KBM-7 (cell line): ENCODE measurements around the gene MRPS6.
A peak's percentile ranks its signal among the peaks of the same experiment; 100 is the strongest.

ENCODE experiments used
- DNase-seq: peaks from one replicate; pipeline ENCODE4 v3.0.0-alpha.2; 2015
- in situ Hi-C: fragments of 300-500 bp; cut with MboI; formaldehyde crosslinking; loops from 2 replicates; pipeline ENCODE4 v1.14.3; 2020; ENCODE audit warnings: low sequenced_read_pairs, low pct_unique_long_range_greater_than_20kb, mixed read lengths

MRPS6 gene

DNA sequence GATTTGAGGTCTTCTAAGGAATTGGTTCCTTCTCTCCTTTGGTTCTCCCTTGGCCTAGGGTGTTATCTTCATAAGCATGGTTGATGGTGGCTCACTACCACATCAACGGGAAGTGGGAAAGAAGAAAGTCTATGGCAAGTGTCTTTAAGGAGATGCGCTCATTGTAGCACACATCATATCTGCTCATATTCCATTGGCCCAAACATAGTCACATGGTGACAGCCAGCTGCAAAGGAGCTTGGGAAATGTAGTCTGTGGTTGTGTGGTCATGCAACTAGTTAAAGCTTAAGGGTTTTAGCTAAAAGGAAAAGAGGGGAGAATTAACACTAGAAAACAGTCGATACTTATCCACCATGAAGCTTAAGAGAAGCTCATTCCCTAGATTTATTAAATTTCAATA is 11.4 kb upstream of the MRPS6 start:
- in situ Hi-C loops = loop anchor here (10.0 kb wide), 1 partner anchor 57 kb away; no protein-coding TSS in a partner anchor
- DNase-seq = no peak

DNA sequence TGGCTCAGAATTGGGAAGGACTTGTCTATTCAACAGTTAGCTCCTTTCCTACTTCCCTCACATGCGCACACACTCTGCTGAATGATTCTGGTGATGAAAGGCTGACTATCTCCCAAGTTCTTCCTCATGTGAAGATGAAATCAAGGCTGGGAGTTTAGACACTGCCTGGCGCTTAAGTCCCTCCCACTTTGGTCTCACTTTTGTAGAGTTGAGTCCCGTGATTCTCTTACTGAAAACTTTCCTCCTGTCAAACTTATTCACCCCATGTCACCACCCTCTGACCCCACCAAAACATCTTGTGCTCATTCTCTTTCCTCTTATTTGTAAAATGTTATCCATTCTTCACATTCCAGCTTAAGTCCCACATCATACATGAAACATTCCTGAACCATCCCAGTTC is 8.4 kb upstream of the MRPS6 start:
- in situ Hi-C loops = loop anchor here (10.0 kb wide), 1 partner anchor 60 kb away; no protein-coding TSS in a partner anchor
- DNase-seq = no peak

DNA sequence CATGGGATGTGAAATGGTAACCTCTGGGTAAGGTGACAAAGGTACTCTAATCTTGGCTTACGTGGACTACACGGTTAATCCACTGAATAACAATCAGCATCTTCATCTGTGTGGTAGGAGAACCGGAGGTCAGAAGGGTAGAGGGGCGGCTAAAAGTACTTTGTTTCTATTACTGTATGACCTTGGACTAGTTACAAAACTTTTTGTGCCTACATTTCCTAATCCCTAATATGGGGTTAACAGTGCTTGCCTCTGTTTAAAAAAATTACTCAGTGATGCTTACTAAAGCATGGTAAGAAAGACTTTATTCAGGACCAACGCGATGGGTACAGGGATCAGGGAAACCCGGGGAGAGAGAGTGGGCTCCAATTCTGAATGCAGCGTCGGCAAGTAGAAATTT is 1.7 kb upstream of the MRPS6 start:
- in situ Hi-C loops = no loop called here
- DNase-seq = no peak

DNA sequence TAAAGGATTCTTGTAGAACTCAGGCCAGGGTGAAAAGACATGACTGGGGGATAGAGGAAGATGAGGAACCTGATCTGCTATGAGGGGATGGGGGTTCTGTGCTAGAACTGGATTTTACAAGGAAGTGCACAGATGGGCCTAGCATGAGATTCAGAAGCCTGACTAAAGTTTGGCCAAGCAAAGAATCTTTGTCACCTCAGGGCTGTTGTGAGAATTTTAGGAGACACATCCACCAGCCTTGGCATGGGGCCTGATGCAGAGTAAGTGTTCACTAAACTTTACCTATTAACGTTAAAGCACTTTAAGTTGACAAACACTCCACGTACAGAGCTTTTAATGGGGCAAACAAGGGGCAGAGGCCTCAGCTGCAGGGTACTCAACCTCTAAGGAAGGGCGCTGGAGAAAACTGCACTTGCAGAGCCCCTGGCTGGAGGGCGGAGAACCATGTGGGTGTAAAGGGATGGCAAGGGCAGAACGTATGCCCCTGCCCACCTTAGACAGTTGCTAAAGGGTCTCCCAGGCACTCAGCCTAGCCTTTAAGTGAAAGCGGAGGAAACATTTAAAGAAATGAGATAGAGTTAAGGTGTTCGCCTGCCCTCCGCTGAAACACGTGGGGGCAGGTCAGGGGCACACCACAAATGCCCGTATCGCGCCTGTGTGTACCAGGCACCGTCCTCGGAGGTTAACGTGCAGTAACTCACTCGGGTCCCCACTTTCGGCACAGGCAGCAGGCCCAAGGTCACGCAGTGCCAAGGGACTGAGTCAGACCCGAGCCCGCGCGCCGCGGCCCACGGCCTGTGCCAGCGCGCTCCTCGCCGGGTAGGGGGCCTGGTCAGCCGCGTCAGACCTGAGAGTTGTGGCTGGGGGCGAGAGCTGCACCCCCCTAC is 990 bp upstream of the MRPS6 start:
- in situ Hi-C loops = no loop called here
- DNase-seq = no peak

DNA sequence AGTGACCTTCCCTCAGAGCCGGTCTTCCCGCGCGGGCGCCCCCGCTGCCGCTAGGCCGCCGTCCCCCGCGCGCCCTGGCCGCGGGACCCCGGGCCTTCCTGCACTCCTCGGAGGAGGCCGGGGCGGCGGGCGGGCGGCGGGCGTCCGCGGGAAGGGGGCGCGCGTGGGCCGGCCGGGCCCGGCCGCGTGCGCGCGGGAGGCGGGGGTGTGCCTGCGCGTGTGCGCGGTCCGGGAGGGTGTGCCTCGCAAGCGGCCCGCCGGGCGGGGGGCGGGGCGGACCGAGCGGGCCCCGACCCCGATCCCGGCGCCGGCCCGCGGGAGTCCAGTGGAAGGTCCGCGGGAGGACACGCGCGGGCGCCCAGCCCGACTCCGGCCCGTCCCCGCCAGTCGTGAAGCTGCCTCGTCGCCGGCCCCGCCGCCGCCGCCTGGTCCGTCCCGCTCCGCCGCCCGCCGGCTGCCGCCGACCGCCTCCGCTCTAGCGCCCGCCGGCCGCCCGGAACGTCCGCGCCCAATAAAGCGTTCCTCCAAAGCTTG is 438 bp downstream of the MRPS6 start:
- DNase-seq = peak; percentile 25
- in situ Hi-C loops = no loop called here

DNA sequence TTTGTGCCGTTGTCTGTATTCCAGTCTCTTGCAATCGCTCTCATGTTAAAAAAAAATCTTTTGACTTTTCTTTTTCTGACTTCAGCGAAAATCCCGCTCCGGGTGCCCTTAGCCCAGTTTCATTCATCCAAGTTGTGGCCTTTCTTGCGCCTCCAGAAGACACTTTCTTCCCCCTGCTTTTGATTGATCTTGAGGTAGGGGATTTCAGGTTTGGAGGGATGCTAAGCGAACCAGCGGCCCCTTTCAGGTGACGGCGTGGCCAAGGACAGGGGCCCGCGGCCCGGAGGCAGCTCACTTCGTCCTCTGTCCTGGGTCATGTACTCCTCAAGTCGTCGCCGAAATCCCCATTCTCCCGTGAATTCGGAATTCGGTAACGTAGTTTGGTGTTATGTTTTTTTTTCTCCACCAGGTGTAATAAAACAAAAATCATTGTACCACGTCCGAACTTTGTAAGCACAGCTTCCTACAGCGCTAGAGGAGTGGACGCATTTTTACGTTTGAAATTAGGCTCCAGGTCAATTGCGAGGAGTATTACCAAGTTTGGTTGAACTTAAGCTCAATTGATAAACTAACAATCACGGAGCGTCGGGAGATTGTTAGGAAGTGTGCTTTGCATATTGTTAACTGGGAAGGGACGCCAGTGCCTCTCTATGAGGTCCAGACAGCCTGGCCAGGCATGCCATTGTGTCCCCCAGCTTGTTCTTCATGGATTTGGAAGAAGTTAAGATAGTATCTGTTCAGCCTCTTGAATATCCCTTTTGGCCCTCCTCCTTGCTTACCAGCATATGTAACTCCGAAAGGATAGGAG is 1.1 kb downstream of the MRPS6 start:
- peak; percentile 32 for DNase-seq
- in situ Hi-C loops = no loop called here

DNA sequence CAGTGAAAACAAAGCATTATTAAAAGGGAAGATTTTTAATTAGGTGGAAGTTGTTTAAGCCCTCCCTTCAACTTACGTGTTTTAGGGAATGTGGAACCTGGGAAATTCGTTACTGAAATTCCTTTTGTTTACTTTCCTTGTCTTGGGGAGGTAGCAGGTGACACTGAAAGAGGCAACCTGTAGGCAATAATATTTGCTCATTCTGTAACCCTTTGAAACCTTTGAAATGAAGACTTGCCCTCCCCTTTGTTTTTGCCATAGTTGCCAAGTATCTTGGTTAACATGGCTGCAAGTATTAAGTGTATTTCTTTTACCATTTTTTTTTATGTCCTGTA is 1.7 kb downstream of the MRPS6 start:
- in situ Hi-C loops = no loop called here
- no peak for DNase-seq

DNA sequence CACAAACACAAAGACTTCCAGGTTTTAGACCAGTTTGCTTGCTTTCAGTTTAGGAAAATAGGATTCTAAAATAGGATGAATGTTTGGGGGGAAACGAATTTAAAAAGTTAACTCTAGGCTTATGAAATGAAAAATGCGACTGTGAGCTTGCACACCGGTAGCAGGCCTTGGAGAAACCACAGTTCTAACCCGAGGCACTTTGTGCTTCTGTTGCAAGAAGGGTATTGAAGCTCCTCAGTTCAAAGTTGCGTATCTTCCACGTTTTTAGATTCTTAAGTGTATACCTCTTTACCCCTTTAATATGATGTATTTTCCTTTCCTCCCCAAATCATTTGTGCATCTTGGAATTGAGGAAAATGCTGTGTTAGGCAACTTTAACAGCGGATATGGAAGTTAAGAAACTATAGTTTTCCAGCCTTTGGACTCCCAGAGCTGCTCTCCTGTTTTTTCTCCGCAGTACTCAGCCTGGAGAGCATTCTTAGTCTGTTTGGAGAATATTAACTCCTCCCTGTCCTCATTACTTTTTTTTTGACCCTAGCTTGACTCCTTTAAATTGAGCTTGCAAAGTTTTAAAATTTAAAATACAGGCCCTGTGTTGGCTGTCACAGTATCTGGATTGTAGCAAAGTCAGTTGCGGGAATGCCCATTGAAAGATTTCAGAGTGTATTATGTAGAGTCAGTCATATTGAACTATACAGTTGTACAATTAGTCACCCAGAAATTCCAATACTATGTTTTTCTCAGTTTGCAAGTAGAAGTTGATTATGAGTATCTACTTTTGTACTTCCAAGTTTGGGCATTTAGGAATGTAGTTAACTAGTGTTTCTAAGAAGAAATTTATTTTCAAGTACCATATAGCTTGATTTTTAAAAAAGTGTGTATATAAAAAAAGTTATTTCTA is 2.6 kb downstream of the MRPS6 start:
- no peak for DNase-seq
- in situ Hi-C loops = no loop called here

DNA sequence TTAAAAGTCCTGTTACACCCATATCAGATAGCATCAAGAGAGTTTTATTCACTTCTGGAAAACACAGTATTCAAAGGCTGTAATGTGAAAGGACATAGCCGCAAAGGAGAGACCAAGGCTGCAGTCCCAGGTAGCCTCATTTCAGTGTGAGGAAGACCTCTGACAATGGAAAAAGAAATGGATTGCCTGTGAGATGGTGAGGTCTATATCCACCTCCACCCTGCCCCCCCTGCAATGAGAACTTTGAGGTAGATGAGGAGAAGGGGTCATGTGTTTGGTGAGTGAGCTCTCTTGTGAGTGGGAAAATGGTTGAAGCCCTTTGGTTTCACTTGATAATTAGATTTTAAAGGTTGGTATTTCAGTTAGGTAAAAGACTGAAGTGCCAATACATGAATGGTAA is 3.5 kb downstream of the MRPS6 start:
- in situ Hi-C loops = no loop called here
- DNase-seq = no peak

DNA sequence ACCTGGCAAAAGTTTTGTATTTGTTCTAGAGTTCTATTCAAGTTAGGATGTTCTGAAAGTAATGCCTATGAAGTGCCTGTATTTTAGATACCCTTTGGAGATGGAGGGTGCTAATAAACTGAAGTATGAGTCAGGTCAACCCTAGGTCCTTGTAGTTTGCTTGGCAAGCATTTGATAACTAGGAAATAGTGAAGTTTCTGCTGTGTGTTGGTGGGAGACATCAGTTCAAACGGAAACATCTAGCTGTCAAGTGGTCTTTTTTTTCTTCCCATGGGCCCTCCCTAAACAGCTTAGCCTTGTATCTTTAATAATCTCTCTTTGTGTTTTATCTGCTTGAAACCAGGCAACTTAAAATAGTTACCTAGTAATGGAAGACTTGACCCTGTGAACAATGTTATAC is 4.5 kb downstream of the MRPS6 start:
- in situ Hi-C loops = no loop called here
- no peak for DNase-seq

DNA sequence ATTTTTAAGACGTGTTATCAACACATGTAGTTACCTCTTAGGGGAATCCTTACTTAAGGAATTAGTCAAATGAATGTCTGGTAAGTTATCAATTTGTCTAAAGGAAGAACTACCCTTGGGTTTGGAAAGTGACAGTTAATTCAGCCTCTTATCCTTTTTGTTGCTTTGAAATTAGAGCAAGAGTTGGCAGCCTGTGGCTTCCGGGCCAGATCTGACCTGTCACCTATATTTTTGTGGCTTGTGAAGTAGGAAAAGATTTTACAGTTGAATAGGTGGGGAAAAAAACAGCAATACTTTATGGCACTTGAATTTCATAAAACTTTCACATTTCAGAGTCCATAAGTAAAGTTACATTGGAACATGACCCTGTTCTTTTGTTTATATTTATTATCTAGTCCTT is 5.5 kb downstream of the MRPS6 start:
- DNase-seq = no peak
- in situ Hi-C loops = no loop called here

DNA sequence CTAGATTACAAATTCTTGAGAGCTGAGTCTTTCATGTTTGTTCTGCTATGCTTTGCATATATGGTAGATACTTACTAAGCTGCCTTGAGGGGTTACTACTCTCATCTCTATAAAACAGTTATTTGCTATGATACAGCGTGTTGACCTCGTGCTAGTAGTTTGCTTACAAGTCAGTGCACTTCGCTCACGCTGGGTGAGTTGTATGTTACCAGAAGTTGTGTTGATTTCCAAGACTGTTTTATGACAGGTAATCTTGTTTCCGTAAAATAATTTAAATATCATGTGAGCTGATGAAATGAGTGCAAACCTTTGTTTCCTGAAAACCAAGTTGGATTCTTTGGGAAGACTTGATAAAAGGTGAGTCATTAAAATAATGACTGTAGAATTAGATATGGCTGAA is 7.3 kb downstream of the MRPS6 start:
- no peak for DNase-seq
- in situ Hi-C loops = no loop called here

DNA sequence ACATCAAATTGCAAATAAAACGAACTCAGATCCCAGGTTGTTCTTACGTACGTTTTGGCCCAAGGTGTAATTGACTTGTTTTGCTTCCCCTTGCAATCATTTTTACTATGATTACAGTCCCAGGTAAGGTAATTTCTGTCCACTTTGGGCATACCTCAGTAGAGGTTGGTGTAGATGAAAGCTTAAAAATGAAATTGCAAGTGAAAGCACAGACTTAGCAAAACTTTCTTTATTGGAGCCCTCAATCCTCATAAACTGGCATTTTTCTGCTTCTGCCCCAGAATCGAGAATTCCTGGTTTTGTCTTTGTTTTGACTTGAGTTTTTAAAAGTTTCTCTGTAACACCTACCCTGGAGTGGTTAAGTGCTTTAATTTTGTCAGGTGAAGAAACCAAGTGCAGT is 9.4 kb downstream of the MRPS6 start:
- in situ Hi-C loops = no loop called here
- DNase-seq = no peak

DNA sequence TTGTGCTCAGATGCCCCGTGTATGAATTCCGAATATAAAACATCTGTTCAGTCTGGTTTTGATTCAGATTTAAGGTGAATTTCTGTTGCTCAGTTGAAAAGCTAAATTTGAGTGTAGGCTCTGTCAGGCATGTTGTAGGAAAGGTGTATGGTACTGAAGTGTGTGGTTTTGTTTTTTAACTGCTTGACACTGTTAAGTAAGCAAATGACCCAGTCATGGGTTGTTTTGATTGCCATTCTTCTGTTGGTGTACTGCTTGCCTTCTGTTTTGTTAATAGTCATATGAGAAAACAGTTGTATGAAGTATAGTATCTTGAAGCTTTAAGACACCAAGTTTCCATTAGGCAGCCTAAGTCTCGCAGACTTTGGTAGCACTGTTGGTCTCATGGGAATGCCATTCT is 10.0 kb downstream of the MRPS6 start:
- no peak for DNase-seq
- in situ Hi-C loops = no loop called here

DNA sequence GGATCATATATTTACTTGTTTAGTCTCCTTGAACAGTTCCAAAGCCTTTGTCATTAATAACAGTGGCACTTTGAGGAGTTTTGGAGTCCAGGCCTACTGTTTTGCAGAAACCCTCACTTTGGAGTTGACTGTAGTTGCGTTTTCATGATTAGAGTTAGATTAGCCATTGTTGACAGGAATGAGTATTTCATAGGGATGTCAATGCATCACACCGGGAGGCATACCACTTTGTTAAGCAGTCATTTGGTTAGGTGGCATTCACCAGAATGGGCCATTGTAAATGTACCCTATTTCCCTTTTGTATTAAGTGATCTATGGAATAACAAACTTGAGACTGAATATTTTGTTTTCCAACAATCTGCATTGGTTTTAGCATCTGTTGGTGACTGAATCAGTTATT is 11.8 kb downstream of the MRPS6 start:
- in situ Hi-C loops = no loop called here
- no peak for DNase-seq

DNA sequence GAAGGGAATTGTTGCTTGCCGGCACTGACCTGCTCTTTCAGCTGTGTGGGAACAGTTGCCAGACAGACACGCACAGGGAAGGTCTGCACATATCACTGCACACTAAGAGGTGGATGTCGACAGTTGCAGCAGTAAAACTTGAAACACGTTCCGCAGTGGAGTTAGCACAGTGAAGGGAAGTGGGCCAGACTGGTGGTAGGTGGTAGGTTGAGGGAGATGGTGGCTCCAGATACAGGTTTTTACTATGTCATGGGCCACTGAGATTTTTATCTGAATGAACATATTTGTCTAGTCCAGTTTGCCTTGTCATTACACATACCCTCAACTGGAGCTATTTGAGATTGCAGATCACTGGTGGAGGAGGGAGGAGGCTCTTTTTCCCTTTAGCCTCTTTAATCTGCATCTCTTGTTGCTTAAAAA is 13.5 kb downstream of the MRPS6 start:
- in situ Hi-C loops = no loop called here
- no peak for DNase-seq

DNA sequence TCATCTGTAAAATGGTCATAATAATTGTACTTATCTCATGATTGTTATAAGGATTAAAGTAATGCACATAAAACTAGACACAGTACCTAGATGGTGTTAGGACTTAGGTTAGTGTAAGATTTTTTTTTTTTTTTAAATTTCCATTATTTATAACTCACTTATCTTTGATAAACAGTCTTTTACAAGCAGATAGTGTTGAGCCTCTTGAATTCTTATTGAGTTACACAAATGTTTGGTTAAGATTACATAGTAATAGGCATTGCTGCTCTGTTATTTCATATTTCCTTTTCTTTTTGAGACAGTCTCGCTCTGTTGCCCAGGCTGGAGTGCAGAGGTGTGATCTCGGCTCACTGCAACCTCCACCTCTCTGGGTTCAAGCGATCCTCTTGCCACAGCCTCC is 15.4 kb downstream of the MRPS6 start:
- in situ Hi-C loops = no loop called here
- DNase-seq = no peak

DNA sequence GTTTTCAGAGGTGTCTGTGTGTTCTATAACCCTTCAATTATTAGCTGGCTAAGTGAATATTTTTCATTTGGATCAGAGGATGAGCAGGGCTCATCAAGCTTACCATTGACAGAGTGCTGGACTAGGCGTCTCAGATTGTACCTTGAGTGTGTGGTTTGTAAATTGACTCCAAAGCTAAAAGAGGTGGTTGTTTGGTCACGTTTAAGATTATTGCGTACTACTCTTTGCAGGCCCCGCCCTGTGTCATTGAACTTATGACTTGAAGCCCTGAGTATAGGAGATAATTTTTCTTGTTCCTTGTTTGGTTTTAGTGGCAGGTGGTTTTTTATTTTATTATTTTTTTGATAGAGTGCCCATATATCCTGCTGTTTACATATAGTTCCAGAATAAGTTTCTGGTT is 17.7 kb downstream of the MRPS6 start:
- DNase-seq = no peak
- in situ Hi-C loops = no loop called here

DNA sequence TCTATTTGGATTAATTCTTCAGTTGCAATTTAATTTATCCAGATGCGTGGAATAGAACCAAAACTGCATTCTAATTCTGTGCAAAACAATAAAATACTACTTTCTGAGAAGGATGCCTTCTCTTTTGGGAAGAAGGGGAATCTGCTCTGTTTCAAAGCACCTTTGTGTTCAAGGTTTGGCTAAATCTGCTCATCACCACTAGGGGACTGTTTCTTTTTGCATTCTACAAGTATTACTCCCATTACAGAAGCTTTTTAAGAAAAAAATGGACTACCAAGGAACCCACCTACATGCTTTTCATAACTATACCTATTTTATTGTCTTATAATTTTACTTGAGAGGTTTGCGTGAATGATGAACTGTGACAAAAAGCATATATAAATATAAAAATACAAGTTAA is 18.2 kb downstream of the MRPS6 start:
- in situ Hi-C loops = no loop called here
- DNase-seq = no peak
